Measurements from ENCODE around the gene SNRPA1. TPM values are rescaled to one million over a fixed set of nuclear protein-coding genes. Genes with fewer than 3 reads are reported as not detected.

The SNRPA1 gene
- total and polyA plus RNA-seq, 9 of the 15 experiments (the other 6 are each of a cell fraction or from before 2014, with no cell fraction given): 62.7 to 245 (median 189) TPM

DNA sequence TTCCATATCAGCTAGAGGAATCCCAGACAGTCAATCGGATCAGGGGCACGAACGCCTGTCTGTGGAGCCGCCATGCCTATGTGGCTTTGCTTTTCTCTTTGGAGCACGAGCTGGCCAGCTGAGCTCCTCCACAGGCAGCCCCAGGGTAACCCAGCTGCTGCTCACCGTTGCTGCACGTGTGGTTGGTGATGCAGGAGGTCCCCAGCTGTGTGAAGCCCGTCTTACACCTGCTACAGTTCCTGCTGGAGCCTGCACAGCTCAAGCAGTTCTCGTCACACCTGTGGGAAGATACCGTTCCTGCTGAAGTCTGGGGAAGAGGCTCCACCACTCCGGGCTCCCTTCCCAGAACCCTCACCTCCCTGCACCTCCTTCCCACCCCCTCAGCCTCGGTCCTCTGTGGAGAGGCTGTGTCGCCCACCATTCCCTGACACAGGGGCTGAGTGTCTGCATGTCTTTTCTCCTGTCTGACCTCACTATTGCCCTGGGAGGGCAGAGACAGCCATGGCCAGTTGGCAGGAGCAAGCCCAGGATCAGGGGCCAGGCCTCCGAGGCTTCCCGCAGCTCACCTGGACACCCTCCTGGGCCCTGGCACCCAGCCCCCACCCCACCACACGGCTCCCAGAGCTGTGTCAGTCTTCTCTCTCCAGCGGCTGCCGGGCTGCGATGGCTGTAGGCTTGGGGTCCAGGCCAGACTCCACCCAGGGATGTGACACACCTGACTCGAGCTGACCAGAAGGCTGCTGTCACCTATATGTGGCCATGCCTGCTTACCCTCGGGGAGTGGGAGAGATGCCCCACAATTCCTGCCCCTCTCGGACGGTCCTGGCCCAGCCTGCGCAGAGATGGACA lies 12.2 kb upstream of the SNRPA1 start:
- Histone ChIP-seq H3K27me3 (ENCODE audit: control insufficient read depth in 2 of 2, insufficient read depth in 2 of 2, low read length in 2 of 2) (peaks cover 0 to 48% of the 10 kb centered on the region in 2 experiments; a peak in 4 of 5 replicates), H3K4me2 (ENCODE audit: insufficient read depth, low read length) (no peak overlapping the region), H3K79me2 (ENCODE audit: control insufficient read depth, insufficient read depth, low read length) (no peaks in the 10 kb centered on the region), H3K9me3 (replicated peaks; ENCODE audit: control insufficient read depth, insufficient read depth, low read depth, low read length) (no peaks in the 10 kb centered on the region), H3K27ac (ENCODE audit: extremely low read depth, low read depth, low read length) (no peak overlapping the region), H3K9me1 (ENCODE audit: control insufficient read depth, insufficient read depth, low read length) (no peaks in the 10 kb centered on the region), H3K36me3 (ENCODE audit: control insufficient read depth, insufficient read depth, low read length) (no peaks in the 10 kb centered on the region), H3K4me1 (replicated peaks in 1 of 2; ENCODE audit: control insufficient read depth in 2 of 2, insufficient read depth in 2 of 2, low read length in 2 of 2) (no peaks in the 10 kb centered on the region; a peak in 1 of 5 replicates), H3K9ac (ENCODE audit: insufficient read depth in 1 of 2, low read depth in 2 of 2, low read length in 2 of 2) (no peak overlapping the region; a peak in 1 of 4 replicates), H2AFZ (ENCODE audit: low read depth, low read length) (no peak overlapping the region), H4K20me1 (replicated peaks; ENCODE audit: control insufficient read depth, insufficient read depth, low read length) (no peaks in the 10 kb centered on the region; the same call in none of the 2 replicates), H3K4me3 (no peak overlapping the region)
- ATAC-seq: peak; percentile 12; the same call in 2 of the 3 replicates
- intact Hi-C loops (cut with micrococcal nuclease): no loop called here
- DNase-seq (ENCODE audit: extremely low read depth in 1 of 4, low spot score in 3 of 4): no peak
- POLR2A ChIA-PET: interaction anchor here (0.5 to 0.7 kb wide), 2 partner anchors 20 to 425 kb away, joined by 3 read pairs; no protein-coding TSS in a partner anchor
- in situ Hi-C loops (cut with MboI): loop anchor here (10.0 kb wide), 1 partner anchor 188 kb away; no protein-coding TSS in a partner anchor
- FAIRE-seq: no peak
- no TSS peak for BruUV-seq (replicated peaks)
- 31% methylated on average over 19 of the region's 24 CpGs for WGBS (ENCODE audit: insufficient coverage, low coverage, missing lambda C conversion rate)
- CTCF ChIA-PET (ENCODE audit: low intra/inter-chr PET ratio): no interaction called here
- no peak for TF ChIP-seq NR2C1 (IDR thresholded peaks at IDR 0.05)
- TF ChIP-seq NR2C1 (tag; IDR thresholded peaks at IDR 0.05): no peak

- 25% methylated on average over 9 of the region's 10 CpGs for WGBS (ENCODE audit: insufficient coverage, low coverage, missing lambda C conversion rate)
- DNase-seq (ENCODE audit: extremely low read depth in 1 of 4, low spot score in 3 of 4) (no peak), ATAC-seq (no peak), FAIRE-seq (no peak)
- Histone ChIP-seq H3K36me3 (ENCODE audit: control insufficient read depth, insufficient read depth, low read length) (no peaks in the 10 kb centered on the region), H3K27ac (ENCODE audit: extremely low read depth, low read depth, low read length) (no peak overlapping the region), H3K9me3 (replicated peaks; ENCODE audit: control insufficient read depth, insufficient read depth, low read depth, low read length) (no peaks in the 10 kb centered on the region), H3K4me2 (ENCODE audit: insufficient read depth, low read length) (no peak overlapping the region), H3K79me2 (ENCODE audit: control insufficient read depth, insufficient read depth, low read length) (no peaks in the 10 kb centered on the region), H3K9me1 (ENCODE audit: control insufficient read depth, insufficient read depth, low read length) (no peaks in the 10 kb centered on the region), H3K9ac (ENCODE audit: insufficient read depth in 1 of 2, low read depth in 2 of 2, low read length in 2 of 2) (no peak overlapping the region), H2AFZ (ENCODE audit: low read depth, low read length) (no peak overlapping the region), H3K4me1 (replicated peaks in 1 of 2; ENCODE audit: control insufficient read depth in 2 of 2, insufficient read depth in 2 of 2, low read length in 2 of 2) (no peaks in the 10 kb centered on the region; a peak in 1 of 5 replicates), H3K4me3 (no peak overlapping the region), H4K20me1 (replicated peaks; ENCODE audit: control insufficient read depth, insufficient read depth, low read length) (no peaks in the 10 kb centered on the region; the same call in none of the 2 replicates), H3K27me3 (ENCODE audit: control insufficient read depth in 2 of 2, insufficient read depth in 2 of 2, low read length in 2 of 2) (peaks cover 0 to 48% of the 10 kb centered on the region in 2 experiments; a peak in 4 of 5 replicates)
- intact Hi-C loops (cut with micrococcal nuclease): no loop called here
- in situ Hi-C loops (cut with MboI): loop anchor here (10.0 kb wide), 1 partner anchor 188 kb away; no protein-coding TSS in a partner anchor
- ChIA-PET POLR2A (interaction anchor here (0.5 to 1.3 kb wide), 3 partner anchors 13 to 426 kb away, joined by 3 to 4 read pairs (median 3); no protein-coding TSS in a partner anchor), CTCF (ENCODE audit: low intra/inter-chr PET ratio) (no interaction called here)
- no TSS peak for BruUV-seq (replicated peaks)
- TF ChIP-seq ZNF766 (CRISPR knock-in tag; conservative IDR thresholded peaks at IDR 0.05): no peak
- TF ChIP-seq BMI1 (IDR thresholded peaks at IDR 0.05; ENCODE audit: low read length): no peak
- TF ChIP-seq NR3C1 (CRISPR knock-in tag; IDR thresholded peaks at IDR 0.05): no peak
- no peak for TF ChIP-seq CCNT2 (IDR thresholded peaks at IDR 0.05; ENCODE audit: borderline replicate concordance, extremely low read depth, insufficient read length, low read depth, low read length)
- no peak for TF ChIP-seq PYGO2 (tag; IDR thresholded peaks at IDR 0.05)
- no peak for TF ChIP-seq ZNF780A (CRISPR knock-in tag; IDR thresholded peaks at IDR 0.05)
- TF ChIP-seq SMC3 (conservative IDR thresholded peaks at IDR 0.05; ENCODE audit: insufficient read depth, low read depth, low read length): no peak
- TF ChIP-seq, protein P1, sequence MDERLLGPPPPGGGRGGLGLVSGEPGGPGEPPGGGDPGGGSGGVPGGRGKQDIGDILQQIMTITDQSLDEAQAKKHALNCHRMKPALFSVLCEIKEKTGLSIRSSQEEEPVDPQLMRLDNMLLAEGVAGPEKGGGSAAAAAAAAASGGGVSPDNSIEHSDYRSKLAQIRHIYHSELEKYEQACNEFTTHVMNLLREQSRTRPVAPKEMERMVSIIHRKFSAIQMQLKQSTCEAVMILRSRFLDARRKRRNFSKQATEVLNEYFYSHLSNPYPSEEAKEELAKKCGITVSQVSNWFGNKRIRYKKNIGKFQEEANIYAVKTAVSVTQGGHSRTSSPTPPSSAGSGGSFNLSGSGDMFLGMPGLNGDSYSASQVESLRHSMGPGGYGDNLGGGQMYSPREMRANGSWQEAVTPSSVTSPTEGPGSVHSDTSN (CRISPR knock-in tag; IDR thresholded peaks at IDR 0.05; ENCODE audit: low read depth): no peak
- TF ChIP-seq, protein P1 (tag; conservative IDR thresholded peaks at IDR 0.05; ENCODE audit: low read depth): no peak
Measured at GRCh38 chr15:101306341-101307047, 11.4 kb upstream of the SNRPA1 start.

Measured in K562 (cell line).